Measurements from ENCODE around the gene TEDC2.

DNA sequence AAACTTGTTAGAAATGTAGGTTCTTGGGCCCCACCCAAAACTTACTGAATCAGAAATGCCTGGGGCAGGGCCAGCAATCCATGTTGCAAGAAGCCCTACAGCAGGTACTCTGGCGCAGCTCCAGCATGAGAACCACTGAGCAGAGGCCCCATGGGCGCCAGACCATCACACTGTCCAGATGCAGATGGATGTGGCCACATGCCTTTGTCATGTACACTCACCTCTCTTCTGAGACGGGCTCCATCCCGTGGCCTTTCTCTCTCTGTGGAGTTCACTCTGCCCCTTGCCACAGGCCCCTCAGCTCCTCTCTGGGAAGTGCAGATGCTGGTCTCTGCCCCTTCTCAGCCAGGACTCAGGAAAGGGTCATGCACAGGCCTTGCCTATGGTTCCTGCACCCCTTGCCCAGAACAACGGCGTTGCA lies 33.0 kb upstream of the TEDC2 start:
- TF ChIP-seq JUN (IDR thresholded peaks at IDR 0.05; ENCODE audit: borderline replicate concordance, low read depth, low read length) (no peak), JUN (CRISPR knock-in tag; IDR thresholded peaks at IDR 0.05; ENCODE audit: borderline replicate concordance) (no peak), FOXJ3 (CRISPR knock-in tag; IDR thresholded peaks at IDR 0.05) (no peak), NFIC (IDR thresholded peaks at IDR 0.05) (no peak), BRCA1 (IDR thresholded peaks at IDR 0.05) (no peak), BRCA1 (CRISPR knock-in tag; IDR thresholded peaks at IDR 0.05) (no peak), PKNOX1 (IDR thresholded peaks at IDR 0.05) (no peak), MYBL2 (IDR thresholded peaks at IDR 0.05; ENCODE audit: low read depth) (no peak), MYBL2 (CRISPR knock-in tag; IDR thresholded peaks at IDR 0.05; ENCODE audit: borderline replicate concordance) (no peak)
- TF ChIP-seq, protein P1, sequence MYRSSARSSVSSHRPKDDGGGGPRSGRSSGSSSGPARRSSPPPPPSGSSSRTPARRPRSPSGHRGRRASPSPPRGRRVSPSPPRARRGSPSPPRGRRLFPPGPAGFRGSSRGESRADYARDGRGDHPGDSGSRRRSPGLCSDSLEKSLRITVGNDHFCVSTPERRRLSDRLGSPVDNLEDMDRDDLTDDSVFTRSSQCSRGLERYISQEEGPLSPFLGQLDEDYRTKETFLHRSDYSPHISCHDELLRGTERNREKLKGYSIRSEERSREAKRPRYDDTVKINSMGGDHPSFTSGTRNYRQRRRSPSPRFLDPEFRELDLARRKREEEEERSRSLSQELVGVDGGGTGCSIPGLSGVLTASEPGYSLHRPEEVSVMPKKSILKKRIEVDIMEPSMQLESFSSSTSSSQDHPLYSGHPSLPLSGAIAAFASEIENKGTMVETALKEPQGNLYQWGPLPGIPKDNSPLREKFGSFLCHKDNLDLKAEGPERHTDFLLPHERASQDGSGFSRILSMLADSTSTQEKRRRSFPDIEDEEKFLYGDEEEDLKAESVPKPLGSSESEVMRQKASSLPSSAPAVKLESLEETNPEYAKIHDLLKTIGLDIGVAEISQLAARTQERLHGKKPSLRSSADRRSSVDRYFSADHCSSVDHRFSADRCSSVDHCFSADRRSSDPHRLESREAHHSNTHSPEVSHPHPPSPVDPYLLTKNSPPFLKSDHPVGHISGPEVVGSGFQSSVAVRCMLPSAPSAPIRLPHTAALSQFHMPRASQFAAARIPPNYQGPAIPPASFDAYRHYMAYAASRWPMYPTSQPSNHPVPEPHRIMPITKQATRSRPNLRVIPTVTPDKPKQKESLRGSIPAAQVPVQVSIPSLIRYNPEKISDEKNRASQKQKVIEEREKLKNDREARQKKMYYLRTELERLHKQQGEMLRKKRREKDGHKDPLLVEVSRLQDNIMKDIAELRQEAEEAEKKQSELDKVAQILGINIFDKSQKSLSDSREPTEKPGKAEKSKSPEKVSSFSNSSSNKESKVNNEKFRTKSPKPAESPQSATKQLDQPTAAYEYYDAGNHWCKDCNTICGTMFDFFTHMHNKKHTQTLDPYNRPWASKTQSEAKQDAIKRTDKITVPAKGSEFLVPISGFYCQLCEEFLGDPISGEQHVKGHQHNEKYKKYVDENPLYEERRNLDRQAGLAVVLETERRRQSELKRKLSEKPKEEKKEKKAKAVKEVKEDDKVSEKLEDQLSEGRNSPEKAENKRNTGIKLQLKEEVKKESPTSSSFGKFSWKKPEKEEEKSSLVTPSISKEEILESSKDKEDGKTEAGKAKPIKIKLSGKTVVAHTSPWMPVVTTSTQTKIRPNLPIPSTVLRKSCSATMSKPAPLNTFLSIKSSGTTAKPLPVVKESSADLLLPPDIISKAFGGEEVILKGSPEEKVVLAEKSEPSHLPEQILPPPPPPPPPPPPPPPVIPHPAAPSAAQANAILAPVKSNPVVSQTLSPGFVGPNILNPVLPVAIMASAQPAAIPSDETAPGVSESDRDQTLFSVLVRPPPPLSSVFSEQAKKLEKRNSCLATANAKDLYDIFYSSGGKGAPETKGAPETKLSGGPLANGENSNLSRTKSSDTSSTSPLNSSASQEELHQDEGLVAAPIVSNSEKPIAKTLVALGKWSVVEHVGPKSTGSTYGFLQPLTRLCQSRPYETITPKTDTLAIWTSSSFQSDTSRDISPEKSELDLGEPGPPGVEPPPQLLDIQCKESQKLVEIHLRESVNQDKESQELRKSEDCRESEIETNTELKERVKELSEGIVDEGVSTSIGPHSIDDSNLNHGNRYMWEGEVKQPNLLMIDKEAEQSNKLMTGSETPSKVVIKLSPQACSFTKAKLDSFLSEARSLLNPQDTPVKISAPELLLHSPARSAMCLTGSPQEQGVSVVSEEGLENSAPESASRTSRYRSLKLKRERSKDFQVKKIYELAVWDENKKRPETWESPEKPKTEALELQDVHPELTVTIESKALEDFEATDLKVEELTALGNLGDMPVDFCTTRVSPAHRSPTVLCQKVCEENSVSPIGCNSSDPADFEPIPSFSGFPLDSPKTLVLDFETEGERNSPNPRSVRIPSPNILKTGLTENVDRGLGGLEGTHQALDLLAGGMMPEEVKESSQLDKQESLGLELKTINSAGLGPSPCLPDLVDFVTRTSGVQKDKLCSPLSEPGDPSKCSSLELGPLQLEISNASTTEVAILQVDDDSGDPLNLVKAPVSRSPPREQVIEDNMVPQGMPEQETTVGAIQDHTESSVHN (IDR thresholded peaks at IDR 0.05; ENCODE audit: borderline replicate concordance in 1 of 2, low read depth in 1 of 2), result no peak

All from K562 (cell line).